GM19324 (cell line): Measurements from ENCODE around the gene KAT2A.

Experiments
- ATAC-seq: cut with Tn5 transposase; IDR thresholded peaks from one replicate; pipeline ENCODE4 v1.9.1; 2021; ENCODE audit warnings: mild to moderate bottlenecking, moderate library complexity; ENCODE audit not compliant: unreplicated experiment, low FRiP score

Gene KAT2A

DNA sequence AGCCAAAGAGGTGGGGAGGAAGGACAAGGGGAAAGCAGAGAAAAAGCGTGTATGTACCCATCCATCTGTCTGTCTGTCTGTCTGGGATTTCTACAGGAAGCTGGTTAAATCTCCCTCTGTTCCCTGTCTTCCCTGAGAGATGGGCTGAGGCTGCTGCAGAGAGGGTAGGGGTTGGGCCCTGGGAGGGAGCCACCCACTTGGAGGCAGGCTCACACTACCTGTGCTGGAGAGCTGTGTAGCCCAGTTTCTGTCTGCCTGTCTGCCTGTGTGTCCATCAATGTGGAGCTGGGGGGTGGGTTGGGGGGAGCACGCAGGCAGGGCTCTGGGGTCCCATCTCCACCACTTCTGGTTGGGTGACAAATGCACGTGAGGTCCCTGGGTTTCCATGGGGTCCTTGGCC lies 52.2 kb downstream of the KAT2A start:
- no peak for ATAC-seq

DNA sequence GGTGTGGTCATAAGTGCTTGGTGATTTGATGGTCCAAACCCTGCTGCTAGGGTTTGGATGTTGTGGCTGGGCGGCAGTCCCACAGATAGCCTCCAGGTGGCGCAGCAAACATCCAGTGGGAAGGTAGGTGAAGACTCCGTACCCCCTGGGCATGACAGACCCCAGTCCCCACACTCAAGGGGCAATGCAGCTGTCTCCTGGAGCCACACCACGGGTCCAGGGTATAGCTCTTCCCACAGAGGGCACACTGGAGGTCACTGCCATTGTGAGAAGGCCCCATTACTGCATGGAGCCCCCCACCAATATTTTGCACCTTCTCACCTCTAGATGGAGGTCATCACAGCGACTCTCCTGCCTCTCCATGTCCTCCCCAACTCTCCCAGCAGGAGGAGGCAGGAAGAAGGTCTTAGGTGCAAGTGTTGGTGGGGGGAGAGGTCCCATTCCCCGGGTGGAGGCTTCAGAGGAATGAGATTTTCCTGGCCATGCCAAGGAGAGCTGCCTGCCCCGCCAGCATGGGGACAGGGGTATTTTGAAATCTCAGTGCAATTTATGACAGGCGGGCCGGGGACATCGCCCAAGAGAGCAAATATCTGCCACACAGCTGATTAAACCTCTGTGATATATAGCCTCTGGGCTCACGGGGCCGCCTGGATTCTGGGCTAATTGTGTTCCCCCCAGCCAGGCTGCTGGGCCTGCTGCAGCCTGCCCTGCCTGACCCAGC lies 53.6 kb downstream of the KAT2A start:
- no peak for ATAC-seq

DNA sequence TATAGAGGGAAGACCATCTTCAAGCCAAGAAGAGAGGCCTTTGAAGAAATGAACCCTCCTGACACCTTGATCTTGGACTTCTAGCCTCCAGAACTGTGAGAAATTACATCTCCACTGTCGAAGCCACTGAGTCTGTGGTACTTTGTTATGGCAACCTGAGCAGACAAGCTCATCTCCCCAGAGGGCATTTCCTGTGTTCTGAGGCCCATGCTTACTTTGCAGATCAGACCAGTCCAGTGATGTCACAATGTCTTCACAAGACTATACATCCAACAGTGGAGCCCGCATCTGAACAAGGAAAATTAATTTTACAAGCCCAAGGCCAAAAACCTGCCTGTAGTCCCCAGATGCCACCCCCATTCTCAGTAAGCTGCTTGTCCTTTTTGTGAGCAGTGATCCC lies 56.0 kb downstream of the KAT2A start:
- ATAC-seq, result no peak
